ENCODE results near the gene UBASH3A. TPM values are rescaled to one million over a fixed set of nuclear protein-coding genes. Genes with fewer than 3 reads are reported as not detected.

The UBASH3A gene
- polyA plus RNA-seq, 3 donors = not detected

GRCh38 chr21:42474043-42474831 lies 70.5 kb downstream of the UBASH3A start:
- peak in 1 of 3 donors; percentile 32 for DNase-seq
- Mint-ChIP-seq H3K27ac (peak overlapping the region in 2 of 7 donors; percentile 8 to 70), H3K27me3 (ENCODE audit: low read depth in 3 of 3) (peaks cover 1 to 13% (median 3%) of the 10 kb centered on the region in 3 donors), H3K9me3 (peaks cover 0 to 1% (median 0%) of the 10 kb centered on the region in 7 donors), H3K4me3 (no peak overlapping the region), H3K36me3 (no peaks in the 10 kb centered on the region), H3K4me1 (no peaks in the 10 kb centered on the region)
- no peak for TF ChIP-seq CTCF (IDR thresholded peaks at IDR 0.05)
- Histone ChIP-seq H3K36me3 (replicated peaks in 1 of 2; ENCODE audit: control insufficient read depth in 1 of 2, insufficient read depth in 2 of 2, low read length in 2 of 2) (no peaks in the 10 kb centered on the region), H3K9ac (ENCODE audit: insufficient read depth, low read length, poor library complexity, severe bottlenecking) (no peak overlapping the region), H3K4me2 (replicated peaks; ENCODE audit: extremely low read depth, low read length, poor library complexity, severe bottlenecking) (no peak overlapping the region), H3K4me1 (ENCODE audit: control insufficient read depth in 1 of 2, insufficient read depth in 2 of 2, low read length in 2 of 2) (no peaks in the 10 kb centered on the region), H4K20me1 (ENCODE audit: insufficient read depth, low read length) (no peaks in the 10 kb centered on the region), H3K4me3 (replicated peaks in 1 of 3; ENCODE audit: low read depth in 2 of 3, low read length in 3 of 3) (no peak overlapping the region), H3K27me3 (ENCODE audit: control insufficient read depth in 2 of 2, insufficient read depth in 2 of 2, low read length in 2 of 2) (no peaks in the 10 kb centered on the region), H3K9me3 (replicated peaks in 1 of 2; ENCODE audit: control insufficient read depth in 1 of 2, insufficient read depth in 1 of 2, low read length in 2 of 2) (no peaks in the 10 kb centered on the region), H3K27ac (ENCODE audit: low read depth in 1 of 2, low read length in 2 of 2) (no peak overlapping the region), H2AFZ (ENCODE audit: insufficient read depth, low read depth, low read length, poor library complexity, severe bottlenecking) (no peak overlapping the region), H3K79me2 (ENCODE audit: insufficient read depth, low read length) (no peaks in the 10 kb centered on the region)
- intact Hi-C loops (cut with micrococcal nuclease) = no loop called here
- 76% methylated on average over 9 of the region's 14 CpGs for WGBS (ENCODE audit: insufficient coverage)

GRCh38 chr21:42475036-42475435 lies 71.3 kb downstream of the UBASH3A start:
- no peaks in the 10 kb centered on the region for H3K27me3 ChIP-seq (ENCODE audit: control insufficient read depth in 2 of 2, insufficient read depth in 2 of 2, low read length in 2 of 2)
- Mint-ChIP-seq H3K9me3 (peaks cover 0 to 1% (median 0%) of the 10 kb centered on the region in 7 donors), H3K27ac (no peak overlapping the region), H3K36me3 (no peaks in the 10 kb centered on the region), H3K27me3 (ENCODE audit: low read depth in 3 of 3) (peaks cover 1 to 15% (median 3%) of the 10 kb centered on the region in 3 donors), H3K4me3 (no peak overlapping the region), H3K4me1 (no peaks in the 10 kb centered on the region)
- no peaks in the 10 kb centered on the region for H4K20me1 ChIP-seq (ENCODE audit: insufficient read depth, low read length)
- H3K4me1 ChIP-seq (ENCODE audit: control insufficient read depth in 1 of 2, insufficient read depth in 2 of 2, low read length in 2 of 2) = no peaks in the 10 kb centered on the region
- WGBS (ENCODE audit: insufficient coverage) = 100% methylated on average over 1 of the region's 7 CpGs
- TF ChIP-seq CTCF (IDR thresholded peaks at IDR 0.05) = no peak
- no peak overlapping the region for H3K27ac ChIP-seq (ENCODE audit: low read depth in 1 of 2, low read length in 2 of 2)
- no peaks in the 10 kb centered on the region for H3K36me3 ChIP-seq (replicated peaks in 1 of 2; ENCODE audit: control insufficient read depth in 1 of 2, insufficient read depth in 2 of 2, low read length in 2 of 2)
- H3K9me3 ChIP-seq (replicated peaks in 1 of 2; ENCODE audit: control insufficient read depth in 1 of 2, insufficient read depth in 1 of 2, low read length in 2 of 2) = no peaks in the 10 kb centered on the region
- H3K9ac ChIP-seq (ENCODE audit: insufficient read depth, low read length, poor library complexity, severe bottlenecking) = no peak overlapping the region
- no peaks in the 10 kb centered on the region for H3K79me2 ChIP-seq (ENCODE audit: insufficient read depth, low read length)
- H2AFZ ChIP-seq (ENCODE audit: insufficient read depth, low read depth, low read length, poor library complexity, severe bottlenecking) = no peak overlapping the region
- no peak overlapping the region for H3K4me3 ChIP-seq (replicated peaks in 1 of 3; ENCODE audit: low read depth in 2 of 3, low read length in 3 of 3)
- intact Hi-C loops (cut with micrococcal nuclease) = no loop called here
- no peak overlapping the region for H3K4me2 ChIP-seq (replicated peaks; ENCODE audit: extremely low read depth, low read length, poor library complexity, severe bottlenecking)
- DNase-seq = no peak
